ENCODE measurements around the gene KCNK10.

KCNK10 gene

GRCh38 chr14:88184956-88185355, 138.1 kb downstream of the KCNK10 start:
- no peak for DNase-seq (ENCODE audit: low spot score)

GRCh38 chr14:88181072-88181471, 142.0 kb downstream of the KCNK10 start:
- no peak for DNase-seq (ENCODE audit: low spot score)

GRCh38 chr14:88179716-88180115, 143.4 kb downstream of the KCNK10 start:
- DNase-seq (ENCODE audit: low spot score), result no peak

GRCh38 chr14:88170333-88170732, 152.7 kb downstream of the KCNK10 start:
- DNase-seq (ENCODE audit: low spot score), result no peak

GRCh38 chr14:88168498-88169165, 154.4 kb downstream of the KCNK10 start:
- DNase-seq (ENCODE audit: low spot score), result no peak

- DNase-seq (ENCODE audit: low spot score), result no peak
Observed at GRCh38 chr14:88168025-88168424, 155.0 kb downstream of the KCNK10 start.

GRCh38 chr14:88166616-88167015, 156.5 kb downstream of the KCNK10 start:
- DNase-seq (ENCODE audit: low spot score), result no peak

- DNase-seq (ENCODE audit: low spot score), result no peak
Observed at GRCh38 chr14:88164906-88165534, 158.0 kb downstream of the KCNK10 start.

- no peak for DNase-seq (ENCODE audit: low spot score)
Observed at GRCh38 chr14:88163731-88164255, 159.3 kb downstream of the KCNK10 start.

- DNase-seq (ENCODE audit: low spot score), result no peak
Observed at GRCh38 chr14:88156127-88156526, 166.9 kb downstream of the KCNK10 start.

- no peak for DNase-seq (ENCODE audit: low spot score)
Observed at GRCh38 chr14:88154926-88155325, 168.1 kb downstream of the KCNK10 start.

- DNase-seq (ENCODE audit: low spot score), result no peak
Observed at GRCh38 chr14:88154321-88154720, 168.7 kb downstream of the KCNK10 start.

- DNase-seq (ENCODE audit: low spot score), result no peak
Observed at GRCh38 chr14:88146881-88147649, 176.0 kb downstream of the KCNK10 start.

GRCh38 chr14:88143810-88144209, 179.3 kb downstream of the KCNK10 start:
- no peak for DNase-seq (ENCODE audit: low spot score)

GRCh38 chr14:88142997-88143396, 180.1 kb downstream of the KCNK10 start:
- no peak for DNase-seq (ENCODE audit: low spot score)

GRCh38 chr14:88140874-88141273, 182.2 kb downstream of the KCNK10 start:
- no peak for DNase-seq (ENCODE audit: low spot score)

GRCh38 chr14:88137327-88137726, 185.7 kb downstream of the KCNK10 start:
- no peak for DNase-seq (ENCODE audit: low spot score)

All from putamen (tissue), 1 donor.